ENCODE data around the gene TNFRSF4. TPM values are rescaled to one million over a fixed set of nuclear protein-coding genes. Genes with fewer than 3 reads are reported as not detected.
"Not testable (repeated sequence)": the region's sequence is repeated elsewhere in the genome, so short reads cannot be mapped to it uniquely, and the experiment has no call there.

The TNFRSF4 gene
- total RNA-seq, 1 experiment from 2014 or later, result not detected

DNA sequence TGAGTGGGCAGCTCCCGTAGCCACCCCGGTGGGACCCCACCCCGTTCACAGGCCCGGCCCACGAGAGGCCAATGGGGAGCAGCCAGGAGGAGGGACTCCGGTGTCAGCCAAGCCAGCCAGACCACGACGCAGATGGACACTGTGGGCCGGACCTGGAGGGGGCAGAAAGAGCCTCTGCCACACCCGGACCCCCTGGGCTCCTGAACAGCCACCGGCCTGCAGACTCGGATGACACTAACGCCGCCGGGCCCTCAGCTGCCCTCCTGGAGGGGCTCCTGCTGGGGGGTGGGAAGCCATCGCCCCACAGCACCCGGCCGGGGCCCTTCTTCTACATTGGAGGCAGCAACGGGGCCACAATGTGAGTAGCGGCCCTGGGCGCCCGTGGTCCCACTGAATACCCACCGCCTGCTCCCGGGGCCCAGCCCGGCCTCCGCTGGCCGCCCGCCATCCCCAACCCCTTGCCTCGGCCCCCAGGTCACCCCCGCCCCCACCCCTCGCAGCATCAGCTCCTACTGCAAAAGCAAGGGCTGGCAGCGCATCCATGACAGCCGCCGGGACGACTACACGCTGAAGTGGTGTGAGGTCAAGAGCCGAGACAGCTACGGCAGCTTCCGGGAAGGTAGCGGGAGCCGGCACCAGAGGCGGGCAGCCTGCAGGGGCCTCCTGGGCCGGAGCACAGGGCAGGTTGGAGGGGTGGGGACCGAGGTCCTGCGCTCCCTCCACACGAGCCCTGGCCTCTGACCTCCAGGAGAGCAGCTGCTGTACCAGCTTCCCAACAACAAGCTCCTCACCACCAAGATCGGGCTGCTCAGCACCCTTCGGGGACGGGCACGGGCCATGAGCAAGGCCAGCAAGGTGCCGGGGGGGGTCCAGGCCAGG lies 33.7 kb downstream of the TNFRSF4 start:
- in situ Hi-C loops (cut with HindIII; ENCODE audit: low pct_unique_long_range_greater_than_20kb, low sequenced_read_pairs), result no loop called here
- no peak for DNase-seq (ENCODE audit: low read depth)

DNA sequence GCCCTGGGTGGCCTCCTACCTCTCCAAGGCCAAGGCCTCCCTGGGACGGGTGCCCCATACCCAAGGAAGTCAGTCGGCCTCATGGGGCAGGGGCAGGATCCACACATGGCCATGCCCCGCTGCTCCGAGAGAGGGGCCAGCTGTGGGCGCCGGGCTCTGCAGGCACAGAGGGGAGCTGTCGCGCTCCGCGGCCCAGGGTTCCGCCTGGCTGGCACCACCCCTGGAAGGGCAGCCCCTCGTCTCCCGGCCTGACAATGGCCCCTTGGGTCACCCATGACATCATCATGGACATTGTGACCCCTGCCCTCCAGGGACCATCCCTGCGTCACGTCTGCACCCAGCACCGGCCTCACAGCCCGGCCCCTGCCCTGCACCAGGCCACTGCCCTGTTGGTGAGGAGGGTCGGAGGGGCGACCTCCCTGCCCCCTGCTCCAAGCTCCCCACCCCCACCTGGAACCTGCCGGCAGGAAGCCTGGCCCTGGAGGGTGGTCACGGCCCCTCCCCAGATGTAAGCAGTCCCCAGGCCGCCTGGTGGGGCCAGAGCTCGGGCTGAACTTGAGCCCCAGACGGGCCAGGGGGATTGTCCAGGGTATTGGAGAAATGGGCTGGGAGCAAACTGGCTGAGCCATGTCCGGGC lies 34.5 kb downstream of the TNFRSF4 start:
- no peak for DNase-seq (ENCODE audit: low read depth)
- in situ Hi-C loops (cut with HindIII; ENCODE audit: low pct_unique_long_range_greater_than_20kb, low sequenced_read_pairs), result no loop called here

DNA sequence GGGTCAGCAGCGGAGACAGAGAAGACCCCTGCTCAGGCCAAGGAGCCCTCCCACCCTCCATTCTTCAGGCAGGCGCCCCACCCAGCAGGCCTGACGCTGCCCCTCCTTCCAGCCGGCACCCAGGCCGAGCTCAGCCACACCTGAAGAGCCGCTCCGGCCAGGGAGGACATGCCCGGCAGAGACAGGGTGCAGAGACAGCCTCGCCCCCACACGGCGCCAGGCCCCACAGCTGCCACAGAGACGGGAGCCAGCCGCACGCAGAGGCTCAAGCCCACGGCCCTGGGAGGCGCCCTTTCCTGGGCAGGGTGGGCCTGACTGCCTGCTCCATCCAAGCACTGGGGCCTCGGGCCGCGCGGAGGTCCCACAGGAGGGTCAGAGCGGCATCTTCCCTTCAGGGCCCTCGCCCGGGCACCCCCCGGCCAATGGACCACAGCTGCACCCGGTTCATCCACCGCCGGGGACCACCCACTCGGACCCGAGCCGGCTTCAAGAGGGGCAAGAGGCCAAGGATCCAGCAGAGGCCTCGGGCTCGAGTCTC lies 35.1 kb downstream of the TNFRSF4 start:
- no peak for DNase-seq (ENCODE audit: low read depth)
- in situ Hi-C loops (cut with HindIII; ENCODE audit: low pct_unique_long_range_greater_than_20kb, low sequenced_read_pairs), result no loop called here

DNA sequence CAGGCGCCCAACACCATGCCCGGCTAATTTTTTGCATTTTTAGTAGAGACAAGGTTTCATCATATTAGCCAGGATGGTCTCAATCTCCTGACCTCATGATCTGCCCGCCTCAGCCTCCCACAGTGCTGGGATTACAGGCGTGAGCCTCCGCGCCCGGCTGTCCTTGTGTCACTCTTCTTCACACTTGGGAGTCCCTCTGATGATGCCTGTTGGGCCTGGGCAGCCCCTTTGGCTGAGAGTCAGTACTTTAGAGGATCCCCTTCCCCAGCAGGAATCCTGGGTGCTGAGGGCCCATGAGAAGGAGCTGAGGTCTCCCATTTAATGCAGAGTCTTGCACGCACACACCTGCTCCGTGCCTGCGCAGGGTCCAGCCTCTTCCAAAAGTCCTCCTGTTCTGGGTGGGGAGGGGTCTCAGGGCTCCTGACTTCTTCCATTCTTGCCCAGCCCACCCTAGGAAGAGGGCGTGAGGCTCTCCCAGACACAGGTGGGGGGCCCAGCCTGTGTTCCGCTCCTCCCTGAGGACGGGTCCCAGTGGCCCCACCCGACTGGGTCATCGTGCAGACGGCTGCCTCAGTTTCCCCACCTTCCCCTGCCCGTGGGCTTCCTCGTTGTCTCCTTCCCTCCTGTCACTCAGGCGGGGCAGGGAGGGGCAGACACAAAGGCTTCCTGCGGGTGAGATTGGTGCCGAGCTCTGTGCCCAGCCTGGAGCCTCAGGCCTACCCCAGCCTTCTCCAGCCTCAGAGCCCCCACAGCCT lies 36.3 kb downstream of the TNFRSF4 start:
- in situ Hi-C loops (cut with HindIII; ENCODE audit: low pct_unique_long_range_greater_than_20kb, low sequenced_read_pairs), result no loop called here
- no peak for DNase-seq (ENCODE audit: low read depth)

DNA sequence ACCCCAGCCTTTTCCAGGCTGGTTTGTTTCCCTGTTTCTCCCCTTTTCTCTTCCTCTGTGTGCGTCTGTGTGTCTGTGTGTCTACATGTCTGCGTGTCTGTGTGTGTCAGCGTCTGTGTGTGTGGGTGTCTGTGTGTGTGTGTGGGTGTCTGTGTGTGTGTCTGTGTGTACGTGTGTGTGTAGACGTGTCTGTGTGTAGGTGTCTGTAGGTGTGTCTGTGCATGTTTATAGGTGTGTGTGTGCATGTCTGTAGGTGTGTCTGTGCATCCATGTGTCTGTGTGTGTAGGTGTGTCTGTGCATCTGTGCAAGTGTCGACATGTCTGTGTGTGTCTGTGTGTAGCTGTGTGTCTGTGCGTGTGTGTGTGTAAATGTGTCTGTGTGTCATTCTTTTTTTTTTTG lies 37.0 kb downstream of the TNFRSF4 start:
- no peak for DNase-seq (ENCODE audit: low read depth)
- in situ Hi-C loops (cut with HindIII; ENCODE audit: low pct_unique_long_range_greater_than_20kb, low sequenced_read_pairs), result no loop called here

DNA sequence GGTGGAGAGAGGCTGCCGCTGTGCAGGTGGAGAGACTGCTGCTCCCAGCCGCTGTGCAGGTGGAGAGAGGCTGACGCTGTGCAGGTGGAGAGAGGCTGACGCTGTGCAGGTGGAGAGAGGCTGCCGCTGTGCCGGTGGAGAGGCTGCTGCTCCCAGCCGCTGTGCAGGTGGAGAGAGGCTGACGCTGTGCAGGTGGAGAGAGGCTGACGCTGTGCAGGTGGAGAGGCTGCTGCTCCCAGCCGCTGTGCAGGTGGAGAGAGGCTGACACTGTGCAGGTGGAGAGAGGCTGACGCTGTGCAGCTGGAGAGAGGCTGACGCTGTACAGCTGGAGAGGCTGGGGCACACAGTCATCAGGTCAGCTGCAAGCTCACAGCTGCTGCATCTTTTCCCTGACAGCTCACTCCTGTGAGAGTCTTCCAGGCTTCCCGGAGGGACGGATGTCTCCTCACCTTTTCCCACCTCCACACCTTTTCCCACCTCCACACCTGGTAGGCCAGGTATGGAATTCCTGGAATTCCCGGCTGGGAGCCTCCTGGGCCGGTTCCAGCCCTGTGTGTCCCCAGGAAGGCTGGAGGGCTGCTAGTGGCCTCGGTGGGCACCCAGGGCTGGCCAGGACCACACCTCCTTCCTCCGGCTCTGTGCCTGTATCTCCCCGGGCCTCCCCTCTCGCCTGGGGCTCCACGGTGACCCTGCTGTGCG lies 37.7 kb downstream of the TNFRSF4 start:
- in situ Hi-C loops (cut with HindIII; ENCODE audit: low pct_unique_long_range_greater_than_20kb, low sequenced_read_pairs); DNase-seq (ENCODE audit: low read depth): not testable (repeated sequence)

DNA sequence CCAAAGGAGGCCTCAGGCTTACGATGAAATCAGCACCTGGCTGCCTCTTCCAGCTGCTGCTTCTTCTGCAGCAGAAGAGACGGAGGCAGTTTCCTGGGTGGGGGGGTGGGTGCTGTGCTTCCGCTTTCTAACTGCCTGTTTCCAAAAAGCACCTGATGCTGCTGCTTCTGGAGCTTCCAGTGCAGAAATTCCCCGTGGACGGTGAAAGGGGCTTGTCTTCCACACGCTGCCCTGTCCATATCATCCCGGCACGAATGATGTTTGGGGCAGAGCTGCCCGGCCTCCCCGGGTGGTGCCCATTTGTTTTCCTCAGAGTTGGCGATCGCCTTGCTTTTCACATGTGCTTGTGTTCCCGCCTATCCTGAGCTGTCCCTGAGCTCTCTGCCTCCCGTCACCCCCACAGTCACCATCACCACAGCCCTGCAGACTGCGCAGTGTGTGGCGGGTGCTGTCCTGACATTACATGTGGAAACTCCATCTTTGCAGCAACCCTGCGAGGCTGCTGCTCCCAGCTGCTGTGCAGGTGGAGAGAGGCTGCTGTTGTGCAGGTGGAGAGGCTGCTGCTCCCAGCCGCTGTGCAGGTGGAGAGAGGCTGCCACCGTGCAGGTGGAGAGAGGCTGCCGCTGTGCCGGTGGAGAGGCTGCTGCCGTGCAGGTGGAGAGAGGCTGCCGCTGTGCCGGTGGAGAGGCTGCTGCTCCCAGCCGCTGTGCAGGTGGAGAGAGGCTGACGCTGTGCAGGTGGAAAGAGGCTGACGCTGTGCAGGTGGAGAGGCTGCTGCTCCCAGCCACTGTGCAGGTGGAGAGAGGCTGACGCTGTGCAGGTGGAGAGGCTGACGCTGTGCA lies 38.5 kb downstream of the TNFRSF4 start:
- in situ Hi-C loops (cut with HindIII; ENCODE audit: low pct_unique_long_range_greater_than_20kb, low sequenced_read_pairs), result no loop called here
- DNase-seq (ENCODE audit: low read depth), result no peak

DNA sequence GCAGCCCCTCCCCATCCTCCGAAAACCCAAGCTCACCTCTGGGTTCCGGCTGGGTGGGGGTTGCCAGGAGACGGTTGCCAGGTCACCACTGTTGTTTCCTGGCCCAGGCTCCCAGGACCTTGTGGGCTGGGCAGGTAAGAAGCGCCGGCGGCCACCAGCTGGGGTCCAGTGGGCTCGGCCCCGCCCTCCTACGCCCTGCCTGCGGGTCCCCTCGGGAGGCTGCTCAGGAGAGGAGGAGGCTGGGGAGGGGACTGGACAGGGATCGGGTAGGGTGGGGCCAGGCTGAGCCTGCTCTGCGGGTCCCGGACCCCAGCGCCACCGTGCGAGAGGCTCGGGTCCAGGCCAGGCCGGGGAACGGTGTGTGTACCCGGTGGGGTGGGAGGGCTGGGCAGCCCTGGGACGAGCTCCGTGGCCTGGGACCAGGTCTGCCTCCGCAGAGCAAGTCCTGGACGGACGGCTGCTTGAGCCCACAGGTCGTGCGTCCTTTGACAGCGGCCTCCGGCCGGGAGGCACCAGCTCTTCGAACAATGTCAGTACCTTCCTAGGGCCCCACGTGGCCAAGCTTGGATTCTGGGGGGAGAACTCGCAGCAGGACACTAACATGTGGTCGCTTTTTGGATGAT lies 40.0 kb downstream of the TNFRSF4 start, which contains the start of gene TTLL10:
TTLL10 (plus strand) TSS at position 88 of the 623 bp plus-strand sequence. CDS start 5,336 bp downstream, outside the sequence.
- in situ Hi-C loops (cut with HindIII; ENCODE audit: low pct_unique_long_range_greater_than_20kb, low sequenced_read_pairs), result no loop called here
- no peak for DNase-seq (ENCODE audit: low read depth)

DNA sequence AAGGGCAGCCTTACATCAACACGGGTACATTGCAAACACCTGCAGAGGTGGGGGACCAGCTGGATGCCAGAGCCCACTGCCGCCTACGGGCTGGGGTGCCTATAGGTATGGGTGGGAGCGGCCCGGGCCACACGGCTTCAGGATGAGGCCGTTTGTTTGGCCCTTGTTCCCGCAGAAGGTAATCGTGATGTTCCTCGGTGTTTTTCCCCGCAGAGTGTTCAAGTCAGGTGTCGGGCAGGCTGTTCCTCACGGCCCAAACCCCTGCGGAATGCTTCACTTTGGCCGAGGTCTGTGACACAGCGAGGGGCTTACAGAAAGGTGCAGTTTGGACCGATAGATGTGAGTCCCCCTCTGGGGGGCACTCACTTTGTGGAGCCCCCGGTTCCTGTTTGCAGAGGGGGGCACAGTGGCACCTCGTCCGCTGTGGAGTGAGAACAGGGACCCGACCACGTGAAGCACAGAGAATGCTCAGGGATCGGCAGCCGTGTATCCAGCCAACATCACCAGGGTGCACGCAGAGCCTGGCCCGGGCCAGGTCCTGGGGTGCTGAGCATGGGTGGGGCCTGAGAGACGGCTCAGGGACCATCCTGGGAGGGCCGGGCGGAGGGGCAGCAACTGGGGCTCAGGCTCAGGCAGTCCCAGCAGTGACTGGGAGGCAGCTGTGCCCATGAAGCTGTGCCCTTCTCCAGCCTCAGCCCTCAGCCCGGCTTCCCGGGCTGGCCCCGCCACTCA lies 40.7 kb downstream of the TNFRSF4 start:
- in situ Hi-C loops (cut with HindIII; ENCODE audit: low pct_unique_long_range_greater_than_20kb, low sequenced_read_pairs), result no loop called here
- DNase-seq (ENCODE audit: low read depth), result no peak

DNA sequence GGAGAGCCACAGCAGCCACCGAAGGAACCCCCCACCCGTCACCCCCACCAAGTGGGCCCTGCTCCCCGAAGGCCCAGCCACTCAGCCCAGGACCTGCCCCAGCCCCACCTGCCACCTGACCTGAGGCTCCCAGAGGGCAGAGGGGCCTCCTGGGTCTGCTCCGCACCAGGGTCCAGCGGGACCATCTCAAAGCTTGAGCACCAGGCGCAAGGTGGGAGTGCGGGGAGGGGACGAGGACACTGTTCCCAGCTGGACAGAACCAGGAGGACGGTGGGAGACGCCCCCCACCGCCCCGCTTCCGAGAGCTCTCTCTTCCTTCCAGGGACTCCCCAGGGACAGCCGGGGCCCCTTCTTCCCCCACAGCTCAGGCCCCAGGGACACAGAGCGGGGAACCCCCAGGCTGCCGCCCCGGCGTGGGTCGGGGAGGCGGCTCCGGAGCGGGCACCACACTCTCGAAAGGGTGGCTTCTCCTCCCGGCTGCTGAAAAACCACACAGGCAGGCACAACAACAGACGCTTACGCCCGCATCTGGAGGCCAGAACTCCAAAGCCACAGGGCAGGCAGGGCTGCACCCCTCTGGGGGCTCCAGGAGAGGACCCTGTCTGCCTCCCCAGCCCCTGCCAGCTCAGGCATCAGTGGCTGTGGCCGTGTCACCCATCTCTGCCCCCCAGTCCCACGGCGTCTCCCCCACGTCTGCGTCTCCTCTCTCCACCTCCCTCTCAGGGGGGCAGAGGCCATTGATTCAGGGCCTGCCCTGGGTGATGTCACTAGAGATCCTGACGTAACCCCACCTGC lies 42.2 kb downstream of the TNFRSF4 start:
- no peak for DNase-seq (ENCODE audit: low read depth)
- in situ Hi-C loops (cut with HindIII; ENCODE audit: low pct_unique_long_range_greater_than_20kb, low sequenced_read_pairs), result no loop called here

DNA sequence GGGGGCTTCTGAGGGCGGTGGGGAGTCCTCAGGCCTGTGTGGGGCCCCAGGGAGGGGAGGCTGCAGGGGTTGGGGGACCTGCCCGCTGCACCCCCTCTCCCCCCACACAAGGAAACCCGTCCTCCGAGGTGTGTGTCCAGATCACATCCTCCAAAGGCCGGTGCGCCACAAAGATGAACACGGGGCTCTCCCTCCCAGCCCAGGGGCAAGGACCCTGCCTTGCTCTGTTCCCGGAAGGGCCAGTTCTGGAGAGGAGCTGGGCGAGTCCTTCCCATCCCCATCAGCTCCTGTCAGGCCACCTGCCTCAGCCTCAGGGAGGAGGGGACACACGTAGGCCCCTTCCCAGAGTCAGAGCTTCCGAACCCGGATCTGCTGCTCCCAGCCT lies 42.8 kb downstream of the TNFRSF4 start:
- no peak for DNase-seq (ENCODE audit: low read depth)
- in situ Hi-C loops (cut with HindIII; ENCODE audit: low pct_unique_long_range_greater_than_20kb, low sequenced_read_pairs), result no loop called here

DNA sequence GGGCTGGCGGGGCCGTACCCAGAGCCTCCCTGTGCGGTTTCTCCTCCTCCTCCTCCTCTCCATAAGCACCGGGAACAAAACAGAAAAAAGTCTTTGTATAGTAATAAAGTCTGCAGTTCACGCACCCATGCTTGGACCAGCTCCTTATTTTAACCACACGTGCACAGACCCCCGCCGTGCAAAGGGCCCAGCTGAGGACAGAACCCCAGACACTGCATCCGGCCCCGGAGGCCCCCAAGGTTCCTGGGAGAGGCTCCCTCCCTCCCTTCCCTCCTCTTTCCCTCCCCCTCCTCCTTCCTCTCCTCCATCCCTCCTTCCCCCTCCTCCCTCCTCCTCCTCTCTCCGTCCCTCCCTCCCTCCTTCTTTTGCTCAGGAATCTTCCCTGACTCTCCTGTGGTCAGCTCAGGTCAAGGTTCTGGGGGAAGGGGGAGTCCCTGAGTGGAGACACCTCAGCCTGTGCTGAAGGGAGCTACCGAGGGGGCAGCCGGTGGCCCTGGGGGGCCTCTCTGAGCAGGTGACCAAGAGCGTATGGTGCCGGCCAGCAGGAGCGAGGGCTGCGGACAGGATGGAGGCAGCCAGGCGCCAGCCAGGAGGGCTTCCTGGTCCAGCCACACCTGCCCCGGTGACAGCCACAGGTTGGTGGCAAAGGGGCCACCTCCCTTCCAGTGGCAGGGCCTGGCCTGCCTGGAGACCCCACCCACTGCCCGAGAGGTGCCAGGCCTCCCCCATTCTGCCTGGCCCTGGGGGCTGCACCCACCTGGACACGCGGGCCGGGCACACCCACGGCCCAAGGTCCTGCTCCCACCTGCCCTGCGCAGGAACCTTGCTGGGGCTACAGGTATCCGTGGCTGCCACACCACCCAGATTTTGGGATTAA lies 43.5 kb downstream of the TNFRSF4 start:
- no peak for DNase-seq (ENCODE audit: low read depth)
- in situ Hi-C loops (cut with HindIII; ENCODE audit: low pct_unique_long_range_greater_than_20kb, low sequenced_read_pairs), result no loop called here

DNA sequence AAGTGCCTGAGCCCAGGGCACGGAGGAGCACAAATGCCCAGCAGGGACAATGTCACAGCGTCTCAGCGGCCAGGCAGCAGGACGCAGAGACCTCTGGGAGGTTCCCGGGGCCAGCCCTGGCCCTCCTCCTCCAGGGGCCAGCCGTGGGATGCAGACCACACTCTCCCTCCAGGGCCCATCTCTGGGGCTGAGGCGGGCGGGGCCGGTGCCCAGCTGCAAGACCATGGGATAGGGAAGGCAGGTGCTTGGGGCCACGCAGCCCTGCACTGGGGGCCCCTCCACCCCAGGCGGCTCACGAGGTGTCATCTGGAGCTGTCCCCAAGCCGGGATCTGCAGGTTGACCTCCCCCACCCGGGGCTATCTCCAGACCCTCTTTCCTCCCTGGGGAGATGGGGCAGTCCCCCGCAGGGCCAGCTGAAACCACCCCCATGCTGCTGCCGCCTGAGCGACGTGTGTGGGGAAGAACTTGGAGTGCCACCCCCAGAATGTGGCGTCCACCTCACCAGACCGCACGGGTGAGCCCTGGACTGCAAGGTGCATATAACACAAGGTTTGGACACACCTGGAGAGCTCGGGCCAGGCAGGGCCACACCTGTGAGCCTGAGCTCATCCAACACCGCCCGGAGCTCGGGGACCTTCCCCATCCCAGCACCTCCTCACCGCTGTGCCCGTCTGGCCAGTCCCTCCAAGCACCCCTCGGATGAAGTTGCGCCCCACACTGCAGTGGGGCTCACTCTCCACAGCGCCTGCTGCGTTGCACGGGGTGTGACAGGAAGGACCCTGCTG lies 44.3 kb downstream of the TNFRSF4 start:
- DNase-seq (ENCODE audit: low read depth), result no peak
- in situ Hi-C loops (cut with HindIII; ENCODE audit: low pct_unique_long_range_greater_than_20kb, low sequenced_read_pairs), result no loop called here
